NCI-H748 (cell line): ENCODE results near the gene IDE.
"Not testable (repeated sequence)": the region's sequence is repeated elsewhere in the genome, so short reads cannot be mapped to it uniquely, and the experiment has no call there.

Experiments
- DNase-seq: peaks from one replicate; lab custom pipeline; 2025; ENCODE audit not compliant: unreplicated experiment; lab: John Stamatoyannopoulos, UW

IDE gene

DNA sequence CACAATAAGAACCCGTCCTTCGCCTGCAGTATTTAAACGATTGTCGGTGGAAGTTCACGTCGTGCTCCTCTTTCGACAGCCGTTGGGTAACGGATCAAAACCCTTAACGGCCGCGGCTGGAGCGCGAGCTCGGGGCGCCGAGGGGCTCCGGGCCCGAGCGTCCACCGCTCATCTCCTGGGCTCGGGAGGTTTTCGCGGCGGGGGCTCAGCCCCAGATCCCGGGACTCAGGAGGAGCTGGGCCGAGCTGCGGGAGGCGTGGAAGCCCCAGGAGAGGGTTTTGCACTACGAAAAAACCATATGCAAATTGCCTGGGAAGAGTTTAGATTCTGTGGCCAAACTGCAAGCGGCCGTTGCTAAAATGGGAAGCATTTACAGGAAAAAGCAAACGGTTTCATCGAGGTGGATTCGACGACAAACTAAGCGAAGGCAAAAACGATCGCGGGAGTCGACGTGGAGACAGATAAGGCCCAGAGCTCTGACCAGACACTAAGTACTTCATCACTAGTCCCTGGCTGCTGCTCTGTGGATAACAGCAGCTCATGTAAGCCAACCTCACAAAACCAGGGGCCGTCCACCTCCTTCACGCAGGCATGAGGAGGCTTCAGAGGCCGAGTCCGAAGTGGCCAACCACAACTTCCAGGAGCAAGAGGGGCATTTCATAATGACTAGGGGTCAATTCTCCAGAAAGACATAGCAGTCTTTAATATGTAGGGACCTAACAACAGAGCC is 153.2 kb downstream of the IDE start:
- no peak for DNase-seq

DNA sequence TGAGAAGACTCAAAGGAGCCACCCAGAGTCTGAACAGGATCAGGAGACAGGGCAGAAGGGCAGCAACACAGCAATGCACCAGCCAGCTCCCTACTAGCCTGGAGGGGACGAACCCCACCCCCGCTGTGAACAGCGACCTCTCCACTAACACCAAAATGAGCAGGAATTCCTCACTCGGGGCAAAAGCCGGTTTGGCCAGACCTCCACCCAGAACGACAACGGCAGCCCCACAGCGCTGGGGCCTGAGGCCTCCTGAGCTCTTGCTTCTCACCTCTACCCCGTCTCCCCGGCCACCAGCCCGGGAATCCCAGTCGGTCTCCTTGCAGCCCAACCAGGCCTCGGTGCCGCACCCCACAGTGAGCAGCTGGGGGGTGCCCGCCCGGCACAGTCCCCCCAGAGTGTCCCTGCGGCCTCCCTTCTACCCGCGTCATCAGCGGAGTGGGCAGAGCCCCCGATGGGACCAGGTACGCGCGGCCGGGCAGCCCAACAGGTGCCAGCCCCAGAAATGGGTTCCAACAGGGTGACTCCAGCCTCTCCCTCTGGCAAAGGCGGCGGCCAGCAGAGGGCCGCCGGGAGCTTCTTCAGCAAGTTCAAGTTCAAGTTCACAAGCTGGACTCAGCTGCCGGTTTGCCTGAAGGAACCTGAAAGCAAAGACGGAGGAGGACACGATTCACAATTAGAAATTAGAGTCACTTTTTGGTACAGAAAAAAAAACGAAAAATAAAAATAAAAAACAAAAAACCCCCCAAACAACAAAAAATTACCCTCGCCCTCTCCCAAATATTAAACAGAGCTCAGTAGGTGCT is 153.9 kb downstream of the IDE start:
- no peak for DNase-seq

DNA sequence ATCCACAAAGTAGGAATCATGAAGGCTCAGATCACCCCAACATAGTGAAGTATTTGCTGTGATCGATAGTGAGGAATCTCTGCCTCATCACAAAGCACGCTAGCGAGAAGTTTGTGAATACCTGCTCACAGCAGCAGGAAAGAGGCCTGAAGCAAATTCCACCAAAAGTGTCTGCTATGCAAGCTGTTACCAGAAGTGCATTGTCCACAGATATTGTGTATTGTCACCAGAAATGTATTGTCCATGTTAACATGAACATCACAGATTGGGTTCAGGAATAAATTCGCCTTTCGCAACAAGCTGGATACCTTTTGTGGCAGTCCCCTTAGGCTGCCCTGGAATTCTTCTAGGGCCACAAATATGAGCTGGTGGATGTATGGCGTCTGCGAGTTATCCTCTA is 155.0 kb downstream of the IDE start:
- no peak for DNase-seq

DNA sequence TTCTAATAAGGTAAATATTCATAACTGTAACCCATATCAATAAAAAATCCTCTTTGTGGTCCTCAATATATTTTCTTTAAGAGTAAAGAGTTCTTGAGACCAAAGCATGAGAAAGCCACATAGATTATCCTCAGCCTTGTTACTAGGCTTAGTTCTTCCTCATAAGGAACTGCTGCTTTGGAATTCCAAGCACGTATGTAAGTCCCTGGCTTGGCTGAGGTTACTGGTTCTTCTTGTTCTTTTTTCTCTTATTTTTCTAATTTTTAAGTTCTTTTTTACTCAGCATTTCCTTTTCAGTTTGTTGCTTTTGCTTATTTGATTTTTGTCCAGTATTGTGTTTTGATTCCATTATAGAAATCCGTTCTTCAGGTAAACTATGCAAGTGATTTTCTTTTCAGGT is 155.7 kb downstream of the IDE start:
- DNase-seq, result no peak

DNA sequence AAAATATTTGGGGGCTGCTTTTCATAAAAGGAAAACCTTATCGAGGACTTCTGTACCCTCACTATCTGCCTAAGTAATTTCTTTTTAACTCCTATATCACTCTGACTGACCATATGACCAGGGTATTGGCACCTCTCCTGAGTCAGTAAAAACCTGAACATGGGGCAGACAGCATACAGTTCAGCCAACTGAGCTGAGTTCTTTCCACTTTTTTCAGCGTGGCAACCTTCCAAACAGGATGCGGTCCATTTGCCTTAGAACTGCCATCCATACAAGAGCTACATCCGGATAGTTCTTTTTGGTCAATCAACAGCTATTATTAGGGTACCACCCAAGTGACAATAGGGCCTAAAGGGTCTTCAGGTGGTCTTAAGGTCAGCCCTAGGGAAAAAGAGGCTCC is 160.4 kb downstream of the IDE start:
- no peak for DNase-seq

DNA sequence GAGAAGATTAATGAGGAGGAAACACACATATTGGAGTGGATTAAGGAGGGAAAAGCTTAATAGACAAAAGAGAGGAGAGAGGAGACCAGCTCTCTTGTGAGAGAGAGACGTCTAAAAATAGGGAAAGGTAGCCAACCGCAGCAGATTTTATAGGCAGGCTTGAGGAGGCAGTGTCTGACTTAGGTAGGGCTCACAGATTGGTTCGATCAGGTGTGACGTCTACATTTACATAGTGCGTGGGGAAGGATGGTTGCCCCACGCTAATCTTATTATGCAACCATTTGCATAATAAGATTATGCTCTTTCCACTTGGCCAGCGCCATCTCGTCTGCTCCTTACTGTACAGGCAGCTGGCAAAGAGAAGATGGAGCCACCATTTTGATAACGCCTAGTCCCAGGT is 160.9 kb downstream of the IDE start:
- DNase-seq, result no peak

DNA sequence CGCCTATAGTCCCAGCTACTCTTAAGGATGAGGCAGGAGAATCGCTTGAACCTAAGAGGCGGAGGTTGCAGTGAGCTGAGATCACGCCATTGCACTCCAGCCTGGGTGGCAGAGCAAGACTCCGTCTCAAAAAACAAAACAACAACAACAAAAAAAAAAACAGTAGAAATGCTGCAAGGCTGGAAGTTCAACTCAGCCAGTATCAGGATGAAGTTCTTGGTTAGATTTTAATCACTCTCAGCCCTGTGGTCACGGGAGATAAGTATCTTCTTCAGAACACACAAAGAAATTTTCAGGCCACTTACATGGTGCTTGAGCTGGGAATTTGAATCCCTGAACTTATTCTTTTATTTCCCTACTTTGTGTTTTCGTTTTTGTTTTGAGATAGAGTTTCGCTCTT is 162.5 kb downstream of the IDE start:
- no peak for DNase-seq

DNA sequence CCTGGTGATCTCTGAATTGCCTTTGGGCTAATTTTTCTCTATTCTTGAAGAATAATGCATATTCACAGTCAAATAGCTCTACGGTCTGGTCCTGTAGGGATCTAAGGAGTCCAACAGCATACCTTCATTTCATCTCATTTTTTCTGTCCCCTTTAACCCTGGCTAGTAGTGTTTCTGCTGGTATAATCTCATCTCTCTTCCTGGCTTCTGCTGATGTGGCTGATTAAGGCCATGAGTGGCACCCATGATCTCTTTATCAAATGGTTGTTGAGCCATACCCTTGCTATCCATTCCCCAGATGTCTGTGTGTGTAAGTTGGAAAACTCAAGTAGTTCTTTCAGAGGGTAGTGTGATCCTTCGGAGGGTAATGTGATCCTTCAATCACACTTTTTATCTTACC is 163.4 kb downstream of the IDE start:
- no peak for DNase-seq

DNA sequence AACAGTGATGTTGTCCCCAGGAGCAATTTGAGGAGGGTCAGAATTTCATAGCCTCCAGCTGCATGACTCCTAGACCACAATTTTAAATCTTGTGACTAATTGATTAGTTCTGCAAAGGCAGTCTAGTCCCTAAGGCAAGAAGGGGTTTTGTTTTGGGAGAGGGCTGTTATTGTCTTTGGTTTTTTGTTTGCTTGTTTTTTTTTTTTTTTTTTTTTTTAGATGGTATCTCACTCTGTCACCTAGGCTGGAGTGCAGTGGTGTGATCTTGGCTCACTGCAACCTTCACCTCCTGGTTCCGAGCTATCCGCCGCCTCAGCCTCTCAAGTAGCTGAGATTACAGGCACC is 165.9 kb downstream of the IDE start:
- DNase-seq, result no peak

DNA sequence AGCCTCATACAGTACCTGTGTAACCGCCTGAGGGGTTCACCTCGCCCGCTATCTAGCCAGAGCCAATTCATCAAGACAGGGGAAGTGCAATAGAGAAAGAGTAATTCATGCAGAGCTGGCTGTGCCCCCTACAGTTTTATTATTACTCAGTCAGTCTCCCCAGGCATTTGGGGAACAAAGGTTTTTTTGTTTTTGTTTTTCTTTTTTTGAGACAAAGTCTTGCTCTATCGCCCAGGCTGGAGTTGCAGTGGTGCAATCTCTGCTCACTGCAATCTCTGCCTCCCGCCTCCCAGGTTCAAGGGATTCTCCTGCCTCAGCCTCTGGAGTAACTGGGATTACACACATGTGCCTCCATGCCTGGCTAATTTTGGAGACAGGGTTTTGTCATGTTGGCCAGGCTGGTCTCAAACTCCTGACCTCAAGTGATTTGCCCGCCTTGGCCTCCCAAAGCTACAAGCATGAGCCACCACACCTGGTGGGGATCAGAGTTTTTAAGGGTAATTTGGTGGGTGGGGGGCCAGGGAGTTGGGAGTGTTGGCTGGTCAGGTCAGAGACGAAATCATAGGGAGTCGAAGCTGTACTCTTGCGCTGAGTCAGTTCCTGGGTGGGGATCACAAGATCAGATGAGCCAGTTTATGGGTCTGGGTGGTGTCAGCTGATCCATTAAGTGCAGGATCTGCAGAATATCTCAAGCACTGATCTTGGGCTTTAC is 166.4 kb downstream of the IDE start:
- no peak for DNase-seq

DNA sequence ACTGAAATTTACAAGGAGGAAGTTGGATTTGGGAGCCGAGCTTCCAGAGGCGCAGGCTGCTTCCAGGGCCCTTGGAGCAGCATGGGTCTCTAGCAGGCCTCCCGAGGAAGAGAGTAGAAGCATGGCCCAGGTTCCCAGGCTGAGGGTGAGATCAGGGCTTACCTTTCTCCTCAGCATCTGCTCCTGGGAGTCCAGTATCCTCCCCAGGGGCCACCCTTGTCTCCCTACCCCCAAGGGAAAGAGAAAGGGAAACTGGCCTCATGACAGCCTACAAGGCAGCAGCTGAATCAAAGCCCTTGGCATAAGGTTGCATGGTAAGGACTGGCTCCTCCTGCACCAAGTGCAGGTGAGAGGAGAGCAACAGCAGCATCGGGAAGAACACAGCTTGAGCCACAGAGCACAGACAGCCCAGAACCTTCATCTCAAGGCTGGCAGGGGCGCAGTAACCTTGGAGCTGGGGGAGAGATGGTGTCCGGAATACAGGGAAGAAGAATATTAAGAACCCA is 168.4 kb downstream of the IDE start:
- DNase-seq, result no peak

DNA sequence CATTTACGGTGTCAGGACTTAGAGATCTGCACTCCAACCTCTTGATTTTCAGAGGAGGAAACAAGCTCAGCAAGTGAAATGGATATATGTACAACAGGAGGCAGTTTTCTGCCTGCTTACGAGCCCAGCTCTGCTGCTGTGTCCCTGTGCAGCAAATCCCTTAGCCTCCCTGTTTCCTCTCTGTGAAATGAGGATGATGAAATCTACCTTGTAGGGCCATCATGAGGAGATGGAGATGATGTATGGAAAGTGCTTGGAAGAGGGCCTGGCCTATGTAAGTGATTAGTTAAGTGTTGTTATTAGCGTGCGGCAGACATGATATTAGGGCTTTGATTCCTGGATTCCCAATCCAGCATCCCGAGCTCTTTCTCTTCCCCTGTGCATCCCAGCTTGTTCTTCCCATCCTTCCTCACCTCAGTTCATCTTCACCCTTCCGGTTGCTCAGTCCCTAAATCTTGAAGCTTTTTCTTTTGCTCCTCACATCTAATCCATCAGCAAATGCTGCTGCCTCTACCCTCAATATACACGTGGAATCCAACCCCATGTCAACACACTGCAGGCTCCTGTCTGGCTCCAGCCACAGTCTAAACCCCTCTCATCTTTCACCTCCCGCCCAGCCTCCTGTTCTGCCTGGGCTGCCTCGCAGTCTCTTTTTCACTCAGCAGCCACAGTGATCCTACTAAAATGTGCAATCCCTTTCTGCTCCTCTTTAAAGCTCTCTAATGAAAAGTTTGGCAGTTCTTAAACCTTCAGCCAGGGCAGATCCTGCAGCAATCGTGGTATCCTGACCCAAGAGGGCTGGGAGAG is 169.1 kb downstream of the IDE start:
- DNase-seq, result no peak

DNA sequence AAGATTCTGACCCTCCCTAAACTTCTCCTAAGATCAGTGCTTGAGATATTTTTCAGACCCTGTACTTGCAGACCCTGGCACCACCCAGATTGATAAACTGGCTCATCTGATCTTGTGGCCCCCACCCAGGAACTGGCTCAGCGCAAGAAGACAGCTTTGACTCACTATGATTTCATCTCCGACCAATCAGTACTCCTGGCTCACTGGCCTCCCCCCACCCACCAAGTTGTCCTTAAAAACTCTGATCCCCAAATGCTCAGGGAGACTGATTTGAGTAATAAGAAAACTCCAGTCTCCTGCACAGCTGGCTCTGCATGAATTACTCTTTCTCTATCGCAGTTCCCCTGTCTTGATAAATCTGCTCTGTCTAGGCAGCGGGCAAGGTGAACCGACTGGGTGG is 171.7 kb downstream of the IDE start:
- not testable (repeated sequence) for DNase-seq
